H9 (cell line): ENCODE measurements around the gene JUNB. TPM values are rescaled to one million over a fixed set of nuclear protein-coding genes. Genes with fewer than 3 reads are reported as not detected.

Experiments used
- DNase-seq: peaks from one replicate; pipeline ENCODE4 v3.0.0-alpha.2; 2017
- H2AFZ ChIP-seq: one replicate; pipeline ENCODE4 v1.6.1; 2013; ENCODE audit warnings: mild to moderate bottlenecking, low read length, control low read depth, moderate library complexity
- H2AK5ac ChIP-seq: 2 replicates; pipeline ENCODE4 v1.6.1; 2013; ENCODE audit warnings: low read length, control low read depth, mixed read lengths; ENCODE audit not compliant: insufficient read length
- H2BK120ac ChIP-seq: one replicate; pipeline ENCODE4 v1.6.1; 2013; ENCODE audit warnings: low read depth, mild to moderate bottlenecking, low read length, control low read depth, inconsistent platforms; ENCODE audit not compliant: poor library complexity, severe bottlenecking
- H2BK12ac ChIP-seq: 2 replicates; pipeline ENCODE4 v1.6.1; 2013; ENCODE audit warnings: low read length, control low read depth, mixed read lengths, low read depth; ENCODE audit not compliant: insufficient read length
- H2BK15ac ChIP-seq: 2 replicates; pipeline ENCODE4 v1.6.1; 2013; ENCODE audit warnings: low read depth, low read length, control low read depth
- H2BK20ac ChIP-seq: one replicate; pipeline ENCODE4 v1.6.1; 2013; ENCODE audit warnings: low read depth, mild to moderate bottlenecking, low read length, control low read depth, inconsistent platforms; ENCODE audit not compliant: poor library complexity, severe bottlenecking
- H2BK5ac ChIP-seq: 2 replicates; pipeline ENCODE4 v1.6.1; 2013; ENCODE audit warnings: low read length, control low read depth, mixed read lengths; ENCODE audit not compliant: insufficient read length
- H3K14ac ChIP-seq: 2 replicates; pipeline ENCODE4 v1.6.1; 2013; ENCODE audit warnings: low read length, control low read depth; ENCODE audit not compliant: insufficient read depth
- H3K18ac ChIP-seq: 2 replicates; pipeline ENCODE4 v1.6.1; 2013; ENCODE audit warnings: low read depth, mild to moderate bottlenecking, mixed read lengths, low read length, control low read depth; ENCODE audit not compliant: insufficient read length
- H3K23ac ChIP-seq: 2 replicates; pipeline ENCODE4 v1.6.1; 2013; ENCODE audit warnings: low read length, control low read depth, mixed read lengths, low read depth; ENCODE audit not compliant: insufficient read length
- H3K23me2 ChIP-seq: 2 replicates; pipeline ENCODE4 v1.6.1; 2013; ENCODE audit warnings: low read depth, mild to moderate bottlenecking, mixed read lengths, low read length, control low read depth; ENCODE audit not compliant: insufficient read length, poor library complexity, severe bottlenecking
- H3K27ac ChIP-seq: 2 replicates; pipeline ENCODE4 v1.5.1; 2013; ENCODE audit warnings: low read length, control low read depth, mixed read lengths, low read depth; ENCODE audit not compliant: insufficient read length
- H3K27me3 ChIP-seq: 2 replicates; pipeline ENCODE4 v1.6.1; 2013; ENCODE audit warnings: low read length, control low read depth, inconsistent platforms; ENCODE audit not compliant: insufficient read depth
- H3K4ac ChIP-seq: 2 replicates; pipeline ENCODE4 v1.6.1; 2013; ENCODE audit warnings: low read depth, mild to moderate bottlenecking, control low read depth, inconsistent platforms, low read length, moderate library complexity
- H3K4me1 ChIP-seq: 2 replicates; pipeline ENCODE4 v1.6.1; 2013; ENCODE audit warnings: low read length, control low read depth, inconsistent platforms; ENCODE audit not compliant: insufficient read depth
- H3K4me2 ChIP-seq: 2 replicates; pipeline ENCODE4 v1.6.1; 2013; ENCODE audit warnings: low read length, control low read depth, mixed read lengths; ENCODE audit not compliant: insufficient read length, insufficient read depth
- H3K56ac ChIP-seq: 2 replicates; pipeline ENCODE4 v1.6.1; 2013; ENCODE audit warnings: low read depth, mild to moderate bottlenecking, mixed read lengths, low read length, control low read depth; ENCODE audit not compliant: insufficient read length
- H3K79me1 ChIP-seq: 2 replicates; pipeline ENCODE4 v1.6.1; 2013; ENCODE audit warnings: low read depth, mild to moderate bottlenecking, moderate library complexity, low read length, control low read depth, inconsistent platforms; ENCODE audit not compliant: insufficient read depth, poor library complexity, severe bottlenecking
- H3K79me2 ChIP-seq: 2 replicates; pipeline ENCODE4 v1.6.1; 2013; ENCODE audit warnings: low read length, control low read depth, inconsistent platforms; ENCODE audit not compliant: insufficient read depth
- H3K9ac ChIP-seq: 2 replicates; pipeline ENCODE4 v1.6.1; 2013; ENCODE audit warnings: low read length, control low read depth, mixed read lengths; ENCODE audit not compliant: insufficient read length; ENCODE audit errors: extremely low read depth
- H3K9me3 ChIP-seq: one replicate; pipeline ENCODE4 v1.6.1; 2013; ENCODE audit warnings: low read depth, low read length, inconsistent platforms; ENCODE audit not compliant: control insufficient read depth
- H3T11ph ChIP-seq: one replicate; pipeline ENCODE4 v1.6.1; 2013; ENCODE audit warnings: mild to moderate bottlenecking, low read length, control low read depth, inconsistent platforms
- H4K20me1 ChIP-seq: one replicate; pipeline ENCODE4 v1.6.1; 2013; ENCODE audit not compliant: control insufficient read depth, insufficient read length, insufficient read depth
- H4K5ac ChIP-seq: 2 replicates; pipeline ENCODE4 v1.6.1; 2013; ENCODE audit warnings: low read depth, mild to moderate bottlenecking, mixed read lengths, low read length, control low read depth; ENCODE audit not compliant: insufficient read length
- H4K8ac ChIP-seq: replicated peaks from 2 replicates; pipeline ENCODE4 v1.6.1; 2013; ENCODE audit warnings: low read length, control low read depth, mixed read lengths, low read depth; ENCODE audit not compliant: insufficient read length
- H4K91ac ChIP-seq: 2 replicates; pipeline ENCODE4 v1.6.1; 2013; ENCODE audit warnings: low read depth, mild to moderate bottlenecking, moderate library complexity, mixed read lengths, low read length, control low read depth; ENCODE audit not compliant: insufficient read length
- H3K27ac Mint-ChIP-seq, 3 experiments: 2 replicates in 2 of 3; 3 replicates in 1 of 3; pipeline ENCODE4 v1.8.0; 2020 to 2021; ENCODE audit warnings: mixed read lengths in 3 of 3, mild to moderate bottlenecking in 1 of 3, moderate library complexity in 1 of 3
- H3K27me3 Mint-ChIP-seq: 2 replicates; pipeline ENCODE4 v1.8.0; 2021; ENCODE audit warnings: low read depth, mild to moderate bottlenecking, moderate library complexity, mixed read lengths
- H3K36me3 Mint-ChIP-seq, 3 experiments: 2 replicates in 2 of 3; 3 replicates in 1 of 3; pipeline ENCODE4 v1.8.0; 2020 to 2021; ENCODE audit warnings: low read depth in 3 of 3, mixed read lengths in 3 of 3; ENCODE audit not compliant: insufficient read depth in 1 of 3
- H3K4me1 Mint-ChIP-seq, 2 experiments: 2 replicates each; pipeline ENCODE4 v1.8.0; 2020; ENCODE audit warnings: mixed read lengths in 2 of 2
- H3K4me3 Mint-ChIP-seq, 2 experiments: 2 replicates in 1 of 2; 3 replicates in 1 of 2; pipeline ENCODE4 v1.8.0; 2020 to 2021; ENCODE audit warnings: mild to moderate bottlenecking in 2 of 2, mixed read lengths in 2 of 2, moderate library complexity in 1 of 2
- H3K9me3 Mint-ChIP-seq, 2 experiments: 2 replicates in 1 of 2; 3 replicates in 1 of 2; pipeline ENCODE4 v1.8.0; 2020; ENCODE audit warnings: mild to moderate bottlenecking in 2 of 2, mixed read lengths in 2 of 2, moderate library complexity in 1 of 2
- WGBS: extraction: QIAGEN DNeasy Blood & Tissue Kit; methylation state at CpG from one replicate; pipeline ENCODE4 v1.1.7; 2013; ENCODE audit warnings: missing lambda C conversion rate, low lambda C conversion rate, mixed read lengths; ENCODE audit not compliant: insufficient read length; ENCODE audit errors: extremely low coverage; 5-methylcytosine and 5-hydroxymethylcytosine counted together
- total RNA-seq: library from RNA; stranded (reverse); gene quantifications from 2 replicates; pipeline ENCODE4 v1.2.1, GENCODE V29; 2021
- TF ChIP-seq, protein P1 (sequence below): fragments of 200-600 bp; sonication (generic); conservative IDR thresholded peaks from 3 replicates; pipeline ENCODE4 v1.8.0; 2021; ENCODE audit warnings: antibody characterized with exemption, mild to moderate bottlenecking

The JUNB gene
- total RNA-seq, 1 experiment from 2014 or later: 15.9 TPM

DNA sequence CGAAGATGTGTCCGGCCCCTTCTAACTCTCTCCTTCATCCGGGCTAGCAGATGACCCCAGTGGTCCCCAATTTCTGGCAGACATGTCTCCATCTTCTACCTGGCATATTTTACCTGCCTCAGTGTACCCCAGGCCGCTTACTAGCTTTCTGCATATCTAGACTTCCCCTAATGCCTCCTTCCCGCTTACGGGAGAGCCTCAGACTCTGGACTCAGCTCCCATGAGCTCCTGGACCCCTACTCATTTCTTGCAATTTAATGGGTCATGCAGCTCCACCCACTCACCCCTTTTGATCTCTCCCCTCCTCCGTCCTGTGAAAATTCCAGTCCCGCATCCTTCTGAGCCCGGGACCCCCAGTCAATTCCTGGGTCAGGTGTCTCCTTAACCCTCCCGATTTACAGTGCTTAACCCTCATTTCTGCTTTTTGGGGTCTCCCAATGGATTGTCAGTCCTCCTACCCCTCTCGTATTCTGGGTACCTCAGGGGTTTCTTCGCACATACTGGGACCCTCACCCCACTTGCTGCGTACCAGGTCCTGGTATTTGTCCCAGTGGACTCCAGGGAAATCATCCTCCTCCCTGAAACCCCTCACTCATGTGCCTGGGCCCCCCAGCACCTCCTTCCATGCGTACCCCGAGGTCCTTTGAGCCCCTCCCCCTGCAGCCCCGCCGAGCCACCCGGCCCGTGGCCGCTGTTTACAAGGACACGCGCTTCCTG, 500 bp upstream of the JUNB start:
- Mint-ChIP-seq H3K4me3 (peak overlapping the region; percentile 76 to 85), H3K4me1 (peaks cover 34% of the 10 kb centered on the region in 2 experiments), H3K9me3 (no peaks in the 10 kb centered on the region), H3K27ac (peak overlapping the region in 2 of 3 experiments; percentile 46 to 73; a peak in 4 of 7 replicates), H3K27me3 (peaks cover 8% of the 10 kb centered on the region), H3K36me3 (no peaks in the 10 kb centered on the region)
- DNase-seq: no peak
- Histone ChIP-seq H2BK15ac (no peak overlapping the region), H3K9ac (no peak overlapping the region), H3K18ac (peak overlapping the region; percentile 31), H2BK12ac (no peak overlapping the region), H3K14ac (no peak overlapping the region), H3K4me1 (peaks cover 2% of the 10 kb centered on the region; the same call in 1 of the 2 replicates), H3K56ac (no peak overlapping the region), H3T11ph (no peak overlapping the region), H3K4ac (no peak overlapping the region), H2BK5ac (no peak overlapping the region), H4K91ac (no peak overlapping the region), H2AFZ (no peak overlapping the region), H3K23ac (no peak overlapping the region), H3K9me3 (no peaks in the 10 kb centered on the region), H3K27me3 (no peaks in the 10 kb centered on the region; the same call in 1 of the 2 replicates), H4K8ac (no peak overlapping the region), H3K79me2 (no peaks in the 10 kb centered on the region), H3K23me2 (peaks cover 37% of the 10 kb centered on the region), H4K5ac (no peak overlapping the region), H2BK120ac (no peak overlapping the region), H2AK5ac (no peak overlapping the region), H3K27ac (no peak overlapping the region), H3K4me2 (peak overlapping the region; percentile 48), H4K20me1 (no peaks in the 10 kb centered on the region), H3K79me1 (no peaks in the 10 kb centered on the region), H2BK20ac (no peak overlapping the region)
- TF ChIP-seq, protein P1, sequence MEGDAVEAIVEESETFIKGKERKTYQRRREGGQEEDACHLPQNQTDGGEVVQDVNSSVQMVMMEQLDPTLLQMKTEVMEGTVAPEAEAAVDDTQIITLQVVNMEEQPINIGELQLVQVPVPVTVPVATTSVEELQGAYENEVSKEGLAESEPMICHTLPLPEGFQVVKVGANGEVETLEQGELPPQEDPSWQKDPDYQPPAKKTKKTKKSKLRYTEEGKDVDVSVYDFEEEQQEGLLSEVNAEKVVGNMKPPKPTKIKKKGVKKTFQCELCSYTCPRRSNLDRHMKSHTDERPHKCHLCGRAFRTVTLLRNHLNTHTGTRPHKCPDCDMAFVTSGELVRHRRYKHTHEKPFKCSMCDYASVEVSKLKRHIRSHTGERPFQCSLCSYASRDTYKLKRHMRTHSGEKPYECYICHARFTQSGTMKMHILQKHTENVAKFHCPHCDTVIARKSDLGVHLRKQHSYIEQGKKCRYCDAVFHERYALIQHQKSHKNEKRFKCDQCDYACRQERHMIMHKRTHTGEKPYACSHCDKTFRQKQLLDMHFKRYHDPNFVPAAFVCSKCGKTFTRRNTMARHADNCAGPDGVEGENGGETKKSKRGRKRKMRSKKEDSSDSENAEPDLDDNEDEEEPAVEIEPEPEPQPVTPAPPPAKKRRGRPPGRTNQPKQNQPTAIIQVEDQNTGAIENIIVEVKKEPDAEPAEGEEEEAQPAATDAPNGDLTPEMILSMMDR: no peak
- no CpG with 5 or more reads among the region's 22 CpGs for WGBS
